Tibial nerve (tissue), 4 donors: ENCODE data around the gene TECPR1.

Experiments used
- CTCF ChIP-seq, 5 experiments: fragments of 200-600 bp in 3 of 5; fragments of 450-650 bp in 2 of 5; sonication (generic) in 3 of 5; IDR thresholded peaks; one replicate each; pipeline ENCODE4 v1.5.1; 2016 to 2019; ENCODE audit warnings: antibody characterized with exemption in 5 of 5, mild to moderate bottlenecking in 3 of 5, moderate library complexity in 2 of 5
- EP300 ChIP-seq, 2 donors: sonication (generic); formaldehyde crosslinking; IDR thresholded peaks; one replicate each; pipeline ENCODE4 v1.6.1; 2017; ENCODE audit warnings: antibody characterized with exemption in 2 of 2, mild to moderate bottlenecking in 1 of 2

- TF ChIP-seq CTCF (IDR thresholded peaks at IDR 0.05) (peak; percentile 54 to 62 (median 57)), EP300 (IDR thresholded peaks at IDR 0.05) (no peak)
Measured at GRCh38 chr7:98240961-98241673, 10.9 kb downstream of the TECPR1 start.
